AG09309 (cell line): ENCODE data around the gene ZFAND3.

ENCODE experiments used
- DNase-seq: peaks from one replicate; pipeline ENCODE4 v3.0.0-alpha.2; 2010; ENCODE audit warnings: low read depth
- H3K4me3 ChIP-seq: 2 replicates; pipeline ENCODE4 v1.5.1; 2011; ENCODE audit warnings: mild to moderate bottlenecking, low read depth, low read length, moderate library complexity; ENCODE audit not compliant: control insufficient read depth
- TF ChIP-seq, protein P1 (sequence below): IDR thresholded peaks from 2 replicates; pipeline ENCODE4 v1.5.1; 2011; ENCODE audit warnings: mild to moderate bottlenecking, low read depth, low read length, inconsistent platforms; ENCODE audit not compliant: insufficient read depth, control insufficient read depth; ENCODE audit errors: missing control alignments

The ZFAND3 gene

GRCh38 chr6:37838219-37838921 lies 18.8 kb downstream of the ZFAND3 start:
- no peak overlapping the region for H3K4me3 ChIP-seq
- DNase-seq: no peak
- TF ChIP-seq, protein P1, sequence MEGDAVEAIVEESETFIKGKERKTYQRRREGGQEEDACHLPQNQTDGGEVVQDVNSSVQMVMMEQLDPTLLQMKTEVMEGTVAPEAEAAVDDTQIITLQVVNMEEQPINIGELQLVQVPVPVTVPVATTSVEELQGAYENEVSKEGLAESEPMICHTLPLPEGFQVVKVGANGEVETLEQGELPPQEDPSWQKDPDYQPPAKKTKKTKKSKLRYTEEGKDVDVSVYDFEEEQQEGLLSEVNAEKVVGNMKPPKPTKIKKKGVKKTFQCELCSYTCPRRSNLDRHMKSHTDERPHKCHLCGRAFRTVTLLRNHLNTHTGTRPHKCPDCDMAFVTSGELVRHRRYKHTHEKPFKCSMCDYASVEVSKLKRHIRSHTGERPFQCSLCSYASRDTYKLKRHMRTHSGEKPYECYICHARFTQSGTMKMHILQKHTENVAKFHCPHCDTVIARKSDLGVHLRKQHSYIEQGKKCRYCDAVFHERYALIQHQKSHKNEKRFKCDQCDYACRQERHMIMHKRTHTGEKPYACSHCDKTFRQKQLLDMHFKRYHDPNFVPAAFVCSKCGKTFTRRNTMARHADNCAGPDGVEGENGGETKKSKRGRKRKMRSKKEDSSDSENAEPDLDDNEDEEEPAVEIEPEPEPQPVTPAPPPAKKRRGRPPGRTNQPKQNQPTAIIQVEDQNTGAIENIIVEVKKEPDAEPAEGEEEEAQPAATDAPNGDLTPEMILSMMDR: no peak

DNA sequence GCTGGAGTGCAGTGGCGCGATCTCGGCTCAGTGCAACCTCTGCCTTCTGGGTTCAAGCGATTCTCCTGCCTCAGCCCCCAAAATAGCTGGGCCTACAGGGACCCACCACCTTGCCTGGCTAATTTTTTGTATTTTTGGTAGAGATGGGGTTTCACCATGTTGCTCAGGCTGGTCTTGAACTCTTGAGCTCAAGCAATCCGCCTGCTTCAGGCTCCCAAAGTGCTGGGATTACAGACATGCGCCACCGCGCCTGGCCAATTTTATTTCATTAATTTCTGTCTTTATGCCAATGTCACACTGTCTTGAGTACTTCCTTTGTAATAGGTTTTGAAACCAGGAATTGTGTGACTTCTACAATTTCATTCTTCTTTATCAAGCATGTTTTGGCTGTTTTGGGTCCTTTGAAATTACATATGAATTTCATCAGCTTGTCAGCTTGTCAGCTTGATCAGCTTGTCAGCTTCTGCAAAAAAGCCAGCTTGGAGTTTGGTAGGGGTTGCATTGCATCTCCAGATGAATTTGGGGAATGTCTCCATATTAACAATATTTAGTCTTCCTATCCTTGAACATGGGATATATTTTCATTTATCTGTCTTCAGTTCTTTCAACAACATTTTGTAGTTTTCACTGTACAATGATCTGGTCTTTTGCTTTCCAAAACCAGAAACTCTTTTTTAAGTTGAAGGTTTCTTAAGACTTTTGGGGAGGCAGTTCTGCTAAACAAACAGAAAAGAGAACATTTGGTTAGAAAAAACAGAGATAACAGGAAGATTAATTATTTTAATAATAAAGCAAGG lies 20.8 kb downstream of the ZFAND3 start:
- TF ChIP-seq, protein P1: no peak
- no peak for DNase-seq
- no peak overlapping the region for H3K4me3 ChIP-seq

DNA sequence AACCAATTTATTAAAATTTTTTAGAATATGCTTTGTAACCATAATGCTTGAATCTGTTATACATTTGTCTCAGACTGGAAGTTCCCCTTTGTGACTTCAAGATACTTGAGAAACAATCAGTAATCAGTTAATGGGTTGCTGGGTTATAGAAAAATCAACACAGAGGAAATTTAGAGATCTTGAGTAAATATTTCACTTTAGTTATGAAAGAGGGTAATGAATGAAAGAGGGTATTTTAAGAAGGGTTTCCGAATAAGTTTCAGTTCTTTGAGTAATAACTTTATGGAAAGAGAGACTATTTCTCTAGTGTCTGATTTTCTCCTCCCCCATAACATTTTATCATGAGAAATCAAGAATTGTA lies 21.4 kb downstream of the ZFAND3 start:
- TF ChIP-seq, protein P1: no peak
- no peak for DNase-seq
- no peak overlapping the region for H3K4me3 ChIP-seq

DNA sequence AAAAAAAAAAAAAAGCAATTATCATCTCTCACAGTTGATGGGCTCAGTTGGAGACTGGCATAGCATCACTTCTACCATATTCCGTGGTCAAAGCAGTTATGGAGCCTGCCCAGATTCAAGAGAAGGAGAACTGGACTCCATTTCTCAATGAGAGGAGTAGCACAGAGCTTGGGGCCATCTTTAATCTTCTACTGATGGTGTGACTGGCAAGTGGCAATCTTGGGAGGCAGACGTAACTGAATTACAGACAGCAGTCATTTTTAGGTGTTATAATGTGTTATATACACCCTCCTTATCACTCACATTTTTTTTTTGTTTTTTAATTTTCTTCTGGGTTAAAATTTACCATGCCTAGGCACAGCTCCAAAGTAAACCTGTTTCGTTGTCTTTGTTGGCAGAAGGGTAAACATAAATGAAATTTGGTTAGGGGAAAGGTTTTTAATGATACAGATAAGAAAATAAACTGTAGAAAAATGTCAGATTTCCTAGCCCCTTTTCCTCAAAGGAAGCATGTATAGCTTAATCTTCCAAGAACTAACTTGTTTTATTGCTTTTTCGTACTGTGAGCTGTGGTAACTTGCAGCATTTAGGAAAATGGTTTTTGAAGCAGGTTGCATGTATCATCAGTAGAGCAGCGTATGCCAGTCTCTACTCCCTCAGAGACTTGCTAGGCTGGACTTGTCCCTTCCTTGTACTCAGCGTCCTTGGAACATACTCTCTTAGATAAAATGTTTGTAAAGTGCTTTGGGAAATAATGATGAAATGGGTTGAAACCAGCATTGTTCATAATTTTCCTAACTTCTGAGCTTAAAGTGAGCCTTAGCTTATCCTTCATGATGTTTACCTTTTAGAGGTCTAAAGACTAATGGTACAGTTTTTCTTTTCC lies 25.7 kb downstream of the ZFAND3 start:
- no peak overlapping the region for H3K4me3 ChIP-seq
- DNase-seq: no peak
- TF ChIP-seq, protein P1: no peak

DNA sequence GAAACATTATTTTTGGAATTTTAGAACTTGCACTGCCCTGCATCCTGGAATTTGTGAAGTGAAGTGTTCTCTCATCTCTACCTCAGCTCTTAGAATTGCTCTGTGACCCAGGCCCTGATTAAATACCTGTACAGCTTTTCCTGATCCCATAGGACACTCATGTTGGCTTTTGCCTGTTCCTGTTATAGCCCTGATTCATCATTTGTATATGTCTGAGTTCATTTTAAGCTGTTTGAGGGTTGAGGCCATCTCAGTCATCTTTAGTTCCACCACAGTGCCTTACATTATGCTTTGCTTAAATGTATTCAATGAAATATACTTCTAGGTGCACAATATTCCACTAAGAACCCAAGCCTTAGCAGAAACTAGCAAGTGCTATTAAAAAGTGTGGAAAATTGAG lies 26.4 kb downstream of the ZFAND3 start:
- TF ChIP-seq, protein P1: no peak
- no peak for DNase-seq

GRCh38 chr6:37847704-37848103 lies 28.2 kb downstream of the ZFAND3 start:
- TF ChIP-seq, protein P1: no peak
- H3K4me3 ChIP-seq: no peak overlapping the region
- no peak for DNase-seq

More for the DNA sequence above, 26.4 kb downstream of the ZFAND3 start:
- no peak overlapping the region for H3K4me3 ChIP-seq
